Immature natural killer cell (primary cell): ENCODE results near the gene GMEB2. TPM values are rescaled to one million over a fixed set of nuclear protein-coding genes. Genes with fewer than 3 reads are reported as not detected.
"Not testable (repeated sequence)": the region's sequence is repeated elsewhere in the genome, so short reads cannot be mapped to it uniquely, and the experiment has no call there.

ENCODE experiments used
- DNase-seq, 3 donors: peaks; one replicate each; pipeline ENCODE4 v3.0.0; 2022; ENCODE audit warnings: mixed read lengths in 1 of 3
- H3K27ac Mint-ChIP-seq, 6 donors: one replicate each; pipeline ENCODE4 v1.8.0; 2020; ENCODE audit warnings: mixed read lengths in 6 of 6, mild to moderate bottlenecking in 5 of 6, inconsistent platforms in 4 of 6, moderate library complexity in 3 of 6
- H3K27me3 Mint-ChIP-seq, 3 donors: one replicate each; pipeline ENCODE4 v1.8.0; 2020 to 2021; ENCODE audit warnings: low read depth in 3 of 3, mild to moderate bottlenecking in 3 of 3, mixed read lengths in 3 of 3, moderate library complexity in 3 of 3, inconsistent platforms in 1 of 3
- H3K36me3 Mint-ChIP-seq, 3 donors: one replicate each; pipeline ENCODE4 v1.8.0; 2020; ENCODE audit warnings: mixed read lengths in 3 of 3, inconsistent platforms in 2 of 3, mild to moderate bottlenecking in 2 of 3
- H3K4me1 Mint-ChIP-seq, 2 donors: one replicate each; pipeline ENCODE4 v1.8.0; 2020; ENCODE audit warnings: inconsistent platforms in 2 of 2, mild to moderate bottlenecking in 2 of 2, mixed read lengths in 2 of 2, moderate library complexity in 1 of 2
- H3K4me3 Mint-ChIP-seq, 5 donors: one replicate each; pipeline ENCODE4 v1.8.0; 2020; ENCODE audit warnings: mild to moderate bottlenecking in 5 of 5, mixed read lengths in 5 of 5, inconsistent platforms in 3 of 5, moderate library complexity in 3 of 5
- H3K9me3 Mint-ChIP-seq, 6 donors: one replicate each; pipeline ENCODE4 v1.8.0; 2020; ENCODE audit warnings: mild to moderate bottlenecking in 6 of 6, mixed read lengths in 6 of 6, inconsistent platforms in 4 of 6, moderate library complexity in 3 of 6
- polyA plus RNA-seq, 3 donors: library from polyadenylated mRNA; unstranded; fragments of 300-500 nt; fragmentation: Illumina TruSeq; gene quantifications; one replicate each; pipeline ENCODE4 v1.2.3, GENCODE V29; 2021

GMEB2 gene
- polyA plus RNA-seq, 3 donors from 2014 or later = 2.7 to 11.4 TPM; not detected in 1

DNA sequence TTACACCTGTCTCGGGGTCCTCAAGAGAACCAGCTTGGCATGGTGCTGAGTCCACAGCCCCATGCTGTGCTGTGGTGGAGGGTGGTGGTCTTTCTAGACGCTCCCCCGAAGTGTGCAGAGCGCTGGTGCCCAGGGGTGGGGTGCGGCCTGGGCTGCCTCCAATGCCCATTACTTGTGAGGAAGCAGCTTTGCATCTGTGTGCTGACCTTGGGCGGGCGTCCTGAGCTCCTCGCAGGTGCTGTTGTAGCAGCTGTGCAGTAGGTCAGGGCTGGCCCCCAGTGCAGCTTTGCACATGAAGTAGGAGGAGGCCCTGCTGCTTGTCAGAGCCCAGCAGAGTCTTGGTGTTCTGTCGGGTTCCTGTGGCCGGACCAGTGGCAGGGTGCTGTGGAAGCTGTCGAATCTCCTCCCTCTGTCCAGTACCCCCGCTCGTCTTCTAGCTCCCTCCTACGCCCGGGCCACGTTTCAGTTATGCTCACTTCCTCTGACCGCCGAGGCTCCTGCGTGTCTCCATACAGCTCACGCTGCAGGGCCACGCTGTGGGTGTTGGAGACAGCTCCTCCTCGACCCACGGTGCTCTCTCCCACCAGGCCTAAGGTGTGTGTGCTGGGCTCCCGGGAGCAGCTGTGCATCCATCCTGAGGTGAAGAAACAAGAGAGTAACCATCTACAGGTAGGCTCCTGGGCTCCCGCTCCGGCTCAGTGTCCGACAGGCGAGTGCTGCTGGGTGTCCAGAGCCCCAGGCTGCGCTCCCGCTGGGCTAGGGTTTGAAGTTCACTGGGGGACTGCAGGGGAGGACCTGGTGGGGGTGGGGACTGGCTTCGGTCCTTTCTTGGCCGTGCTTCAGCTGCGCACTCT, 35.3 kb upstream of the GMEB2 start:
- Mint-ChIP-seq H3K4me1 (peaks cover 24% of the 10 kb centered on the region in 2 donors), H3K27me3 (peaks cover 6 to 10% (median 6%) of the 10 kb centered on the region in 3 donors), H3K4me3 (no peak overlapping the region), H3K36me3 (peaks cover 4 to 13% (median 6%) of the 10 kb centered on the region in 3 donors), H3K9me3 (peaks cover 0 to 3% (median 0%) of the 10 kb centered on the region in 6 donors), H3K27ac (no peak overlapping the region)
- DNase-seq = no peak

DNA sequence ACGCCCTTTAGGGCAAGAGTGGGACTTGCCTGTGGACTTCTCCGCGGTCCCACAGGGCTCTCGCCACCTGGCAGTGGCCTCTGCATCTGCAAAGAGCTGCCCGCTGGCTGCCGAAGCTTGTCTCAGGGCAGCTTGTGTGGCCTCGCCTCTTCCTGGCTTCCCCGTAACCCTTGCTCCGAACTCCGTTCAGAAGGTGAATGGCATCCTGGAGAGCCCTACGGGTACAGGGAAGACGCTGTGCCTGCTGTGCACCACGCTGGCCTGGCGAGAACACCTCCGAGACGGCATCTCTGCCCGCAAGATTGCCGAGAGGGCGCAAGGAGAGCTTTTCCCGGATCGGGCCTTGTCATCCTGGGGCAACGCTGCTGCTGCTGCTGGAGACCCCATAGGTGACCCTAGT, 34.2 kb upstream of the GMEB2 start:
- Mint-ChIP-seq H3K27me3 (peaks cover 6 to 8% (median 6%) of the 10 kb centered on the region in 3 donors), H3K36me3 (peaks cover 3 to 13% (median 4%) of the 10 kb centered on the region in 3 donors), H3K4me1 (peaks cover 24% of the 10 kb centered on the region in 2 donors)

DNA sequence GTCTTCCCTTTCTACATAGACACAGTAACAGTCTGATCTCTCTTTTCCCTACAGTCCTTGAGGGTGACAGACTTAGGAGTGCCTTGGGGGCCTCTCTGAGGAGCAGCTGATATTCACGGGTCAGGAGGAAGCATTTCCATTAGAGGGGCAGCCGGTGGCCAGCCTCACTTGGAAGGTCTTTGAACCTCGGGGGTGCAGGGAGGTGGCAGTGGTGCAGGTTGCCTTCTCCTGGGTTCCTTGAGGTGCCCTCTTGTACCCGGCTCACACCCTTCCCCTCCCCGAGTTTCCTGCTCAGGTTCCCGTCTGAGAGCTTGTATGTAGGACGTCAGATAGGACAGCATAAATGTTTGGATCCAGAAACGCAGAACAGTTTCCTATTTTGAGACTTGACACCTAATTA, 33.7 kb upstream of the GMEB2 start:
- H3K4me1 Mint-ChIP-seq = peaks cover 24% of the 10 kb centered on the region in 2 donors
- no peak for DNase-seq
- peaks cover 0 to 3% (median 0%) of the 10 kb centered on the region in 6 donors for H3K9me3 Mint-ChIP-seq
- peaks cover 3 to 13% (median 4%) of the 10 kb centered on the region in 3 donors for H3K36me3 Mint-ChIP-seq
- peak overlapping the region in 3 of 5 donors; percentile 24 to 44 (median 41) for H3K4me3 Mint-ChIP-seq
- H3K27me3 Mint-ChIP-seq = peaks cover 6 to 8% (median 6%) of the 10 kb centered on the region in 3 donors
- no peak overlapping the region for H3K27ac Mint-ChIP-seq

More for the DNA sequence above, 34.2 kb upstream of the GMEB2 start:
- DNase-seq = no peak
- H3K4me3 Mint-ChIP-seq = no peak overlapping the region
- peaks cover 0 to 3% (median 0%) of the 10 kb centered on the region in 6 donors for H3K9me3 Mint-ChIP-seq
- no peak overlapping the region for H3K27ac Mint-ChIP-seq

DNA sequence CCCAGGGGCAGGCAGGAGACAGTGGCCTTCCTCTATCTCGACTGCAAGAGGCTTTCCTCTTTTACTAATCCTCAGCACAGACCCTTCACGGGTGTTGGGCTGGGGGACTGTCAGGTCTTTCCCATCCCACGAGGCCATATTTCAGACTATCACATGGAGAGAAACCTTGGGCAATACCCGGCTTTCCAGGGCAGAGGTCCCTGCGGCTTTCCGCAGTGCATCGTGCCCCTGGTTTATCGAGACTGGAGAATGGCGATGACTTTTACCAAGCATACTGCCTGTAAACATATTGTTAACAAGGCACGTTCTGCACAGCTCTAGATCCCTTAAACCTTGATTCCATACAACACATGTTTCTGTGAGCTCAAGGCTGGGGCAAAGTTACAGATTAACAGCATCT, 33.3 kb upstream of the GMEB2 start:
- not testable (repeated sequence) for H3K27me3 Mint-ChIP-seq, H3K9me3 Mint-ChIP-seq, H3K27ac Mint-ChIP-seq, DNase-seq
- Mint-ChIP-seq H3K36me3 (peaks cover 3 to 13% (median 4%) of the 10 kb centered on the region in 3 donors), H3K4me3 (peak overlapping the region; percentile 17 to 97 (median 49)), H3K4me1 (peaks cover 24% of the 10 kb centered on the region in 2 donors)

DNA sequence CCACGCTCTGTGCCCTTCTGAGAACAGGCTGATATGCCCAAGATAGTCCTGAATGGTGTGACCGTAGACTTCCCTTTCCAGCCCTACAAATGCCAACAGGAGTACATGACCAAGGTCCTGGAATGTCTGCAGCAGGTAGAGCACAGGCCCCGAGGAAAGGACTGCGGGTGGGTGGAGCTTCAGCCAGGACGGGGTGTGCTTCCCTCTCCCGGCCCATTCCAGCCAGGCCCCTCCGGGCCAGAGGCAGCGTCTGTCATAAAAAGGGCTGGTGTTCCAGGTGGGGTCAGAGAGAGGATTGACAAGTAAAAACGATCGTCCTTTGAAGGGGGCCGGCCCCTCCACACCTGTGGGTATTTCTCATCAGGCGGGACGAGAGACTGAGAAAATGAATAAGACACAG, 32.5 kb upstream of the GMEB2 start:
- Mint-ChIP-seq H3K4me1 (peaks cover 24% of the 10 kb centered on the region in 2 donors), H3K27ac (no peak overlapping the region)

DNA sequence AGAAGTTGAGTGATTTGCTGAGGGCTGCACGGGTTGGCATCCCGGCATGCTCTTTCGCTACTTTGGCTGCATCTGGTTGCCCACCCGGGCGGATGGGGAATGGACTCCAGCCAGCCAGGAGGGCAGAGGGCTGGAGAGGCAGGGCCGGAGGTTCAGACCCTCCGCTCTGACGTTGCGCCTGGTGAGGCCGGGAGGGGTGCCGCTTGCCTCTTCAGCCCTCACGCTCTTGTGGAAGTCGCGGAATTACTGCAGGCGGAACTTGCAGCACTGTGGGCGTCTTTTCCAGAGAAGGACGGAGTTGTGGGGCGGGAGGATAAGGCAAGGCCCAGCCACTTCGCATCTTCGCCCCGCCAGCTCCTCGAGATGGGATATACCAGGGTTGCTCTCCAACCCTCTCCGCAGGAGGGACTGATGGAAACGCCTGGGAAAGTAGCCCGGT, 31.9 kb upstream of the GMEB2 start:
- H3K9me3 Mint-ChIP-seq = peaks cover 0 to 3% (median 0%) of the 10 kb centered on the region in 6 donors
- peaks cover 3 to 10% (median 4%) of the 10 kb centered on the region in 3 donors for H3K36me3 Mint-ChIP-seq
- peaks cover 9 to 12% (median 11%) of the 10 kb centered on the region in 3 donors for H3K27me3 Mint-ChIP-seq
- peaks cover 29% of the 10 kb centered on the region in 2 donors for H3K4me1 Mint-ChIP-seq
- peak overlapping the region; percentile 95 to 97 (median 96) for H3K4me3 Mint-ChIP-seq
- DNase-seq = no peak
- H3K27ac Mint-ChIP-seq = peak overlapping the region; percentile 88 to 97 (median 94)

More for the DNA sequence above, 32.5 kb upstream of the GMEB2 start:
- Mint-ChIP-seq H3K4me3 (peak overlapping the region; percentile 95 to 97 (median 96)), H3K36me3 (peaks cover 3 to 10% (median 4%) of the 10 kb centered on the region in 3 donors), H3K27me3 (peaks cover 7 to 10% (median 9%) of the 10 kb centered on the region in 3 donors), H3K9me3 (peaks cover 0 to 3% (median 0%) of the 10 kb centered on the region in 6 donors)
- no peak for DNase-seq

DNA sequence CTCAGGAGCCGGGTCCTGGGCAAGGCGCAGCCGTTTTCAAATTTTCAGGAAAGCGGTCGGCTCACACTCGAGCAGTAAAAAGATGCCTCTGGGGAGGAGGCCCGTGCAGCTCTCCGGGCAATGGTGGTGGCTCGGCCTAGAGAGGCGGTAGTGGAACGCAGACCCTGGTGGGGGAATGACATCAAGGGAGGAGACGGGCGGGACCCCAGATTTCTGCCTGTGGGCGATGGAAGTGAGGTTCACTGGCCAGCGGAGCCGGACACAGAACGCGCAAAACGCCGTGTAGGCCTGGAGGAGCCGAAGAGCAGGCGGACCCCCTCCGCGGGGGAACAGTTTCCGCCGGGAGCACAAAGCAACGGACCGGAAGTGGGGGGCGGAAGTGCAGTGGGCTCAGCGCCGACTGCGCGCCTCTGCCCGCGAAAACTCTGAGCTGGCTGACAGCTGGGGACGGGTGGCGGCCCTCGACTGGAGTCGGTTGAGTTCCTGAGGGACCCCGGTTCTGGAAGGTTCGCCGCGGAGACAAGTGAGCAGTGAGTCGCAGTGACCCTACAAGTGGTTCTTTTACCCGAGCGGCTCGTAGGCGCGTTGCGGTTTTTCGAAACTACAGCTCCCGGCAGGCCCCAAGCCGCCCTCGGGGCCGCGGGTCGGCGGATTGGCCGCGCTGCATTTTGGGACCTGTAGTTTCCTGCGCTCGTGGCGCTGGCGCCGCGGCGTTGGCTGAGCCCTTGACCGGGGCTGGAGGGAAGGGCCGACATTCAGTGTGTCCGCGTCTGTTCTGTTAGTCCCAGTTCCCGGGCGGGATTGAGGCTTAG, 31.2 kb upstream of the GMEB2 start, which contains the start of gene RTEL1:
Gene RTEL1 (plus strand): TSS at position 376 of the 812 bp plus-strand sequence. CDS start 1,091 bp downstream, outside the sequence.
- DNase-seq = peak; percentile 85 to 90 (median 88)
- Mint-ChIP-seq H3K27me3 (peaks cover 9 to 12% (median 12%) of the 10 kb centered on the region in 3 donors), H3K9me3 (peaks cover 0 to 3% (median 0%) of the 10 kb centered on the region in 6 donors), H3K27ac (peak within 1 kb of the TSS; percentile 88 to 97 (median 94)), H3K4me1 (peaks cover 30% of the 10 kb centered on the region in 2 donors), H3K4me3 (peak within 1 kb of the TSS; percentile 95 to 97 (median 96)), H3K36me3 (peaks cover 3 to 10% (median 4%) of the 10 kb centered on the region in 3 donors)

DNA sequence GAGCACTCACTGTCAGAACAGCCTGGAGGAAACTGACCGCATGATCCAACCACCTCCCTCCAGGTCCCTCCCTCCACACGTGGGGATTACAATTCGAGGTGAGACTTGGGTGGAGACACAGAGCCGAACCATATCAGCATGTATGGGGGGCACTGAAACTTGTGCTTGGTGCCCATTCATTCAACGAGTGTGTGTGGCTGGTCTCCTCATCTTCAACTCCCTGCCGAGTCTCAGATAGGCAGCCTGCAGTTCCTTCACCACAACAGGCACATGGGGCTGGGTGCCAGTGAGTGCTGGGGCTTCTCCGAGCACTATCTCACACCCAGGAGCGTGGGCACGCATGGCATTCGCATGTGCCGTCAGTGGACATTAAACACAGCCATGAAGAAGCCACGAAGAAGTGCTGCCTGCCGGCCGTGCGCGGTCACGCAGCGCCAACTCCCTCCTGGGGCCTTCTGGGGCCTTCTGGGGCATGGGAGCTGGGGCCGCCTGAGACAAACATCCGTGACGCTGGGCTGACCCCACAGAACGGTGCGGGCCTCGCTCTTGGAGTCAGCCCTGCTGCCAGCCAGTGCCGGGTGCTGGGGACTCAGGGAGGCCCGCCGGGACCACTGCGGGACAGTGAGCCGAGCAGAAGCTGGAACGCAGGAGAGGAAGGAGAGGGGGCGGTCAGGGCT, 30.5 kb upstream of the GMEB2 start:
- peaks cover 0 to 3% (median 0%) of the 10 kb centered on the region in 6 donors for H3K9me3 Mint-ChIP-seq
- peak overlapping the region; percentile 95 to 97 (median 96) for H3K4me3 Mint-ChIP-seq
- peaks cover 30% of the 10 kb centered on the region in 2 donors for H3K4me1 Mint-ChIP-seq
- peaks cover 3 to 10% (median 4%) of the 10 kb centered on the region in 3 donors for H3K36me3 Mint-ChIP-seq
- peaks cover 9 to 12% (median 12%) of the 10 kb centered on the region in 3 donors for H3K27me3 Mint-ChIP-seq
- DNase-seq = no peak
- H3K27ac Mint-ChIP-seq = peak overlapping the region in 5 of 6 donors; percentile 90 to 97 (median 94)

DNA sequence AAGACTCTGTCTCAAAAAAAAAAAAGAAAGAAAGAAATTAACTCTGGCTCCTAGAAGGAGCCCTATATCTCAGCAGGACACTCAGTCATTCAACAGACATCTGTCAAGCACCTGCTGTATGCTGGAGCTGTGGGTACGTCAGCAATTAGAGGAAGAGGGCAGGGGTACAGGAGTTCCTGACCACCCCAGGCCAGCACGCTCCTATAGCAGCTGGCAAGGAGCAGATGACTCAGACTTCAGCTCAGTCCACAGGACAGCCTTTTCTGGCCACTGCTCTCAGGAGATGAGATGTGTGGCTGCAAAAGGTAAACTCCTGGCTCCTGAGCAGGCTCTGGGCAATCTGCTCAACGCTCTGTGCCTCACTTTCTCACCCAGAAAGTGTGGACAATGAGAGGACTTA, 29.6 kb upstream of the GMEB2 start:
- H3K4me3 Mint-ChIP-seq = no peak overlapping the region
- H3K4me1 Mint-ChIP-seq = peaks cover 32 to 34% of the 10 kb centered on the region in 2 donors
- DNase-seq = no peak
- peaks cover 11 to 14% (median 12%) of the 10 kb centered on the region in 3 donors for H3K27me3 Mint-ChIP-seq
- H3K27ac Mint-ChIP-seq = no peak overlapping the region
- peaks cover 3 to 7% (median 4%) of the 10 kb centered on the region in 3 donors for H3K36me3 Mint-ChIP-seq
- H3K9me3 Mint-ChIP-seq = peaks cover 0 to 3% (median 0%) of the 10 kb centered on the region in 6 donors

DNA sequence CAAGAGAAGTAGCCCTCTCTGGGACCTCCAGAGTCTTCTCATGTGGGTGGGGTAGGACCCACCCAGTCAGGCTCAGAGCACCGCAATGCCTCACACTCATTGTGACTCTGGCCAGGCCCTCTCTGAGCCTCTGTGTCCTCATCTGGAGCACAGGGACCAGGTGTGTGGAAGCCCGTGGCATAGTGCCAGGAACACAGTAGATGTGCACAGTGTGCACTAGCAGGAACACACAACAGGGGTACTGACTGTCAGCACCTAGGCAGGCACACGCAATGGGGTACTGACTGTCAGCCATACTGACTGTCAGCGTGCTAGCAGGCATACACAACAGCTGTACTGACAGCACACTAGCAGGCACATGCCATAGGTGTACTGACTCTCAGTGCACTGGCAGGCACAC, 28.3 kb upstream of the GMEB2 start:
- no peak for DNase-seq
- Mint-ChIP-seq H3K4me1 (peaks cover 29 to 35% of the 10 kb centered on the region in 2 donors), H3K36me3 (peaks cover 0 to 7% (median 3%) of the 10 kb centered on the region in 3 donors), H3K27me3 (peaks cover 11 to 14% (median 12%) of the 10 kb centered on the region in 3 donors), H3K4me3 (no peak overlapping the region), H3K9me3 (peaks cover 0 to 3% (median 0%) of the 10 kb centered on the region in 6 donors), H3K27ac (no peak overlapping the region)

DNA sequence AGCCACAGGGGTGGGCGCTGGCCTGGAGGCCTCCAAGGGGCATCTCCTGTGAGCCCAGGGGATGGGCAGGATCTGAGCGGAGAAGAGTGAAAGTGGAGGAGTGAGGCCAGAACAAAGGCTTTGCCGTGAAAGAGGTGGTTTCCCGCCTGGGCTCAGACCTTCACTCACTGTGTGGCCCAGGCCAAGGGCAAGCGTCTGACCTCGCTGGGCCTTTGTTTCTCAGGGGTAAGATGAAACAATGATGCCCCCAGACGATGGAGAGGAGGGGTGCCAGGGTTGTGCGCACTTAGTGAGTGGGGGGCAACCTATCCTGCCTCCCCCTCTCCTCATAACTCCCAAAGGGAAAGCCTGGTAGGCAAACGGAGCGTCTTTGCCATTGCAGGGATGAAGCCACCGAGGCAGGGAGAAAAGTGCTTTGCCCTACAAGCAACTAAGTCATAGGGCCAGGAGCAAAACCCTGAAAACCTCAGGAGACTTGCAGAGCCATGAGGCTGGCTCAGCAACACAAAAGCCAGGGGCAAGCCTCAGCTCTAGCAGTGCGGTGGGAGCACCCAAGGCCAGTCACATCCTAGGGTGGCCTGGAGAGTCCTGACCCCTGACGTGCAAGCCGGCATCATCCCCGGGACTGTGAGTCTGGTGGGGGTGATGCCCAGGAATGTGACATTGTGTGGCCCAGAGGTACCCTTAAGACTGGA, 27.2 kb upstream of the GMEB2 start:
- peaks cover 0 to 3% (median 0%) of the 10 kb centered on the region in 6 donors for H3K9me3 Mint-ChIP-seq
- no peak for DNase-seq
- peak overlapping the region in 1 of 6 donors; percentile 22 for H3K27ac Mint-ChIP-seq
- H3K4me1 Mint-ChIP-seq = peaks cover 22 to 26% of the 10 kb centered on the region in 2 donors
- peaks cover 11 to 14% (median 12%) of the 10 kb centered on the region in 3 donors for H3K27me3 Mint-ChIP-seq
- H3K36me3 Mint-ChIP-seq = no peaks in the 10 kb centered on the region
- peak overlapping the region; percentile 40 to 56 (median 41) for H3K4me3 Mint-ChIP-seq
